ENCODE data around the gene ADAMTS12.

The ADAMTS12 gene

GRCh38 chr5:33530183-33531036 is 361.4 kb downstream of the ADAMTS12 start:
- Histone ChIP-seq H3K4me1 (ENCODE audit: control insufficient read depth in 1 of 2, insufficient read depth in 1 of 2, low read depth in 1 of 2, low read length in 1 of 2) (no peaks in the 10 kb centered on the region), H3K27ac (no peak overlapping the region), H3K9me3 (no peaks in the 10 kb centered on the region), H3K36me3 (no peaks in the 10 kb centered on the region), H3K27me3 (no peaks in the 10 kb centered on the region), H3K4me3 (ENCODE audit: low read depth in 1 of 2, low read length in 1 of 2) (no peak overlapping the region)
- no peak for TF ChIP-seq CTCF (IDR thresholded peaks at IDR 0.05)

GRCh38 chr5:33527696-33528095 is 364.1 kb downstream of the ADAMTS12 start:
- no peaks in the 10 kb centered on the region for H3K36me3 ChIP-seq
- H3K9me3 ChIP-seq = no peaks in the 10 kb centered on the region
- H3K4me3 ChIP-seq (ENCODE audit: low read depth in 1 of 2, low read length in 1 of 2) = no peak overlapping the region
- no peaks in the 10 kb centered on the region for H3K4me1 ChIP-seq (ENCODE audit: control insufficient read depth in 1 of 2, insufficient read depth in 1 of 2, low read depth in 1 of 2, low read length in 1 of 2)
- H3K27me3 ChIP-seq = no peaks in the 10 kb centered on the region
- TF ChIP-seq CTCF (IDR thresholded peaks at IDR 0.05) = no peak
- no peak overlapping the region for H3K27ac ChIP-seq

- Histone ChIP-seq H3K27me3 (no peaks in the 10 kb centered on the region), H3K4me3 (ENCODE audit: low read depth in 1 of 2, low read length in 1 of 2) (no peak overlapping the region), H3K27ac (no peak overlapping the region), H3K9me3 (no peaks in the 10 kb centered on the region), H3K4me1 (ENCODE audit: control insufficient read depth in 1 of 2, insufficient read depth in 1 of 2, low read depth in 1 of 2, low read length in 1 of 2) (no peaks in the 10 kb centered on the region), H3K36me3 (no peaks in the 10 kb centered on the region)
- TF ChIP-seq CTCF (IDR thresholded peaks at IDR 0.05) = no peak
Measured at GRCh38 chr5:33526755-33527154, 365.0 kb downstream of the ADAMTS12 start.

- no peaks in the 10 kb centered on the region for H3K9me3 ChIP-seq
- H3K4me1 ChIP-seq (ENCODE audit: control insufficient read depth in 1 of 2, insufficient read depth in 1 of 2, low read depth in 1 of 2, low read length in 1 of 2) = no peaks in the 10 kb centered on the region
- no peaks in the 10 kb centered on the region for H3K36me3 ChIP-seq
- H3K4me3 ChIP-seq (ENCODE audit: low read depth in 1 of 2, low read length in 1 of 2) = no peak overlapping the region
- H3K27ac ChIP-seq = no peak overlapping the region
- no peak for TF ChIP-seq CTCF (IDR thresholded peaks at IDR 0.05)
- no peaks in the 10 kb centered on the region for H3K27me3 ChIP-seq
Measured at GRCh38 chr5:33524476-33524875, 367.3 kb downstream of the ADAMTS12 start.

GRCh38 chr5:33523208-33523771 is 368.5 kb downstream of the ADAMTS12 start:
- no peak for TF ChIP-seq CTCF (IDR thresholded peaks at IDR 0.05)
- Histone ChIP-seq H3K4me1 (ENCODE audit: control insufficient read depth in 1 of 2, insufficient read depth in 1 of 2, low read depth in 1 of 2, low read length in 1 of 2) (no peaks in the 10 kb centered on the region), H3K36me3 (no peaks in the 10 kb centered on the region), H3K9me3 (no peaks in the 10 kb centered on the region), H3K27me3 (no peaks in the 10 kb centered on the region), H3K4me3 (ENCODE audit: low read depth in 1 of 2, low read length in 1 of 2) (no peak overlapping the region), H3K27ac (no peak overlapping the region)
